HG02678 (cell line): ENCODE measurements around the gene NKX6-2.
"Not testable (repeated sequence)": the region's sequence is repeated elsewhere in the genome, so short reads cannot be mapped to it uniquely, and the experiment has no call there.

Experiments used
- ATAC-seq: cut with Tn5 transposase; IDR thresholded peaks from one replicate; pipeline ENCODE4 v1.9.1; 2021; ENCODE audit warnings: mild to moderate bottlenecking, moderate library complexity; ENCODE audit not compliant: unreplicated experiment

Gene NKX6-2

DNA sequence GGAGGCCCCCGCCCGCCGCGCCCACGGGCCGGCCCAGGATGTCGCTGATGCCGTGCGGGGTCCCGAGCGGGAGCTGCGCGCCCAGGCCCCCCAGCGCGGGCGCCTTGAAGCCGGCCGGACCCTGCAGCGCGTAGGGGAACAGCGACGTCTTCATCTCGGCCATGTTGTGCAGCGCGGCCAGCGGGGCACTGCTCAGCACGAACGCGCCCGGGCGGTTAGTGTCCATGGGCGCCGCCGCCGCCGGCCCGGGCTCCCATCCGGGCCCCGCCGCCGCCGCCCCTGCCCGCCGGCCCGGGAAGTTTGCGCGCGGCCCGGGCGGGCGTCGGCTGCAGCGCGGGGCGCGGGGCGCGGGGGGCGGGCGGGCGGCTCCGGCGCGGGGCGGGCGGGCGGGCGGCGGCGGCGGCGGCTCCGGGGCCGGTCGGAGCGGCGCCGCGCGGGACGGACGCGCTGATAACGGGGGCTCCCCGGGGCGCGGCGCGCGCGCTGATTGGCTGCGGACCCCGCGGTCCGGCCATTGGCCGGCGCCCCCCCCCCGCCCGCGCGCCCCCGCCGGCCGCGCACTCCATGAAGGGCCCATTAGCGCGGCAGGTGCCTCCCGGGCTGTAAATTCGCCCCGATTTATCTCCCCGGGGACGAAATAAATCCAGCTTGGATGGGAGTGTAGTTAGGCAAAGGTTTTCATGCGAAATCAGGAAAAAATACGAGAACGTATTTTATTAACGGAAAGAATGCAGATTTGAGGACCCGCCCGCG, at the start of gene NKX6-2:
Gene NKX6-2, minus strand, starts transcription at position 425 of the 753 bp plus-strand sequence. Its CDS starts 199 bp downstream, at position 226.
- no peak for ATAC-seq

DNA sequence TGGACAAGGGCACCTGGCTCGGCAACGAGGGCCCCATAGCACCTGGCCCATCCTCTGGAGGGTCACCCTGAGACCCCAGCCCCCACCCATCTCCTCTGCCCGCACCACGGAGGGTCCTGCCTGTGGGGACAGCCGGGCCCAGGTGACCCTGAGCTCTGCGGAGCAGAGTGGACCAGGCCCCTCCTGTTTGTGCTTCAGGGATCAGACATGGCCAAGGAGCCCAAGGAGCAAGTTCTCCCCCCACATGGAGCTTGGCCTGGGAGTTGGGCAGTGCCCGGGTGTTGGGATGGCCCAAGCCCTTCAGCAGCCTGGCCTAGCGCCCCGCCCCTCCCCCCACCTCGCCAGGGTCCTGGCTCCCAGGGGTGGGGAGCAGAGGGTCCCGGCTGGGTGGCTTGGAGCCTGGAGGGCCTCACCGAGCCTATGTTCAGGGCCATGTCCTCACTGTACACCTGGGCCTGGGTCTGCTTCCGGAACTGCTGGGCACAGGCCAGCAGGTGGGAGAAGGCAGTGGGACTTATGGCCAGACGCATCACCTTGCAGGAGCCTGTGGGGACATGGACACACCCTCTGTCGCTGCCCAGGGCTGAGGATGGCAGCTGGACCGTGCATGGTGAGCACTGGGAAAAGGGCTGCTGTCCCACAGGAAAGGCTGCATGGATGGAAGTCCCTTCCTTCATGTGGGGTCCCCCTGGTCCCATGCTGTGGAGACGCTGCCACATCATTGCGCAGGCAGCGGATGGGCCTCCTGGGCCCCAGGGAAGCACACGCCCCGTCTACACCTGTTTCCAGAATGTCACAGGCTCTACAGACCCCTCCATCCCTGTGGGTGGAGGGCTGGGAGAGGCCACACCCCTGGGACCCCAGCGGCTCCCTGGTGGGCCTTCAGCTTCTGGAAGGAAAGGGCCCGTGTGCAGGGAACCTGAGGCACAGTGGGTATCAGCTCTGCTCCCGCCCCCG, 49.2 kb upstream of the NKX6-2 start:
- ATAC-seq = no peak

GRCh38 chr10:132834311-132834761, 48.4 kb upstream of the NKX6-2 start:
- no peak for ATAC-seq

DNA sequence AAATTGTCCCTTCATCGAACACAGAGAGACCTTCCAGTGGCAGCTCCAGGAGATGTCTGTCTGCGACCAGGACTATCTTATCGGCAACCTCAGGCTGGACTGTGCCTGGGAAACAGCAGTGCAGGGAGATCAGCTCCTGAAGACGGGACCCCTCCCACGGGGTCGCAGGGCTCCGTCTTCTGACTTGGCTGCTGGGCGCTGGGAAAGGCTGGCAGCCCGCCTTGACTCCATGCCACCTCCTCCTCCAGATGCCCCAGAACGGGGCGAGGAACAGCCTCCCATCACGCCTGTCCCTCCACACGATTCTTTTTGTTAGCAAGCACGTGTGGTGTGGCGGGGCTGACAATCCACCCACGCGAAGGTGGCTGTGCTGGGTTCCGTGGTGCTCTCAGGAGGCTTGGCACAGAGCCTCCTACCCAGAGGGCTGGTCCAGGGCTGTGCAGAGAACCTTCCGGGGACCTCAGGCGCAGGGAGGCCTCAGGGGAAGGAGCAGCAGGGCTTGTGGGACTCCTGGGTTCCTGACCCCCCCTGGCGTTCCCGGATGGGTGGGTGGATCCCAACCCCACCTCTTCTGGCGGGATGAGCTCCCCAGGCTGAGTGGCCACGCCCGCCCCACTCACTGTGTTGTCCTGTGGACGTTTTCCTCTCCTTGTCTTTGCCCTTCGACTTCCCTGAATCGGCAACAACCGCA, 47.6 kb upstream of the NKX6-2 start:
- no peak for ATAC-seq

DNA sequence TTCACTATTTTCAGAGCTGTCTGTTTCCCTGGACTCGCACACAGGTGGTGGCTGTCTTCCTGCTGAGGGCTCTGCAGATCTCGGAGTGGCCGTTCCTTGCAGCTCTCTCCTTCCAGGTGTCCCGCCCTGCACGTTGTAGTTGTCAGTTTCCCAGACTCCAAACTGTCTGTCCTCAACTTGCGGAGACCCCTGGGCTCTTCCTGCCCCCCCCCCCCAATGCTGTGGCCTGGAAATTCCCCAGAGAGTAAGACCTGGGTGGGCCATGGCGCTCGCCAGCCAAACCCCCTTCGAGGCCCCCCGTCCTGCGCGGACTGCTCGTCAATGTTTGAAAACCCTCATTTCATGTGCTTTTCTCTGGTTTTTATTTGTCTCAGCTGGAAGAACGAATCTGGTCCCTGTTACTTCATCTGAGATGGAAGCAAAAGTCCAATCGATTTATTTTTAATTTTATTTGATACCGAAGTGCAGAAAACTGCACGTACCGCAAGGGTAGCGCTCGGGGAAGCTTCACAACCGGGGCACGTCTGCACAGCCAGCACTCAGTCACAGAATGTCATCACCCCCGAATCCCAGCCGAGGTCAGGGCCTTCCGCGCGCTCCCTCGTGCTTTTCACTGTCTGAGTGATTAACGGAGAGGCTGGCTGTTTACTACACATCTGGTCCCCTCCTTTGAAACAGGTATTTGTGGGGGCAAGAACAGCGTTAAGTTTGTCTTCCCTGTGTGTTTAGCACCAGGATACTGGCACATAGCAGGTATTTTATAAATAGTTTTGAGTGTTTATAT, 46.4 kb upstream of the NKX6-2 start:
- no peak for ATAC-seq

DNA sequence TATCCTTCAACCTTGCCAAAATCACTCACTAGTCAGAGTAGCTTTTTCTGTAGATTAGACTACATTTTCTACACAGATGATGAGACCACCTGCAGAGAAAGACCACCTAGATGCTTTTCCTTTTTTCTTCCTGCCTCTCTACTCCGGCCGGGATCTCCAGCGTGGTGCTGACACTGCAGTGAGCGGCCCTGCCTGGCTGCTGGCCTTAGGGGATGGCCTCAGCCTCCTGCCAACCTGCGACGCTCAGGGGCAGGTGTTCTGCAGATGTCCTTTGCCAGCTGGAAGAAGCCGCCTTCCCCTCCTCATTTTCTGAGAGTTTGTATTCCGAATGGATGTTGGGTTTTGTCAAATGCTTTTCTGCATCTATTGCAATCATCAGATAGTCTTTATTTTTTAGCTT, 43.5 kb upstream of the NKX6-2 start:
- no peak for ATAC-seq

- ATAC-seq = no peak
Measured at GRCh38 chr10:132828681-132829080, 42.7 kb upstream of the NKX6-2 start.

DNA sequence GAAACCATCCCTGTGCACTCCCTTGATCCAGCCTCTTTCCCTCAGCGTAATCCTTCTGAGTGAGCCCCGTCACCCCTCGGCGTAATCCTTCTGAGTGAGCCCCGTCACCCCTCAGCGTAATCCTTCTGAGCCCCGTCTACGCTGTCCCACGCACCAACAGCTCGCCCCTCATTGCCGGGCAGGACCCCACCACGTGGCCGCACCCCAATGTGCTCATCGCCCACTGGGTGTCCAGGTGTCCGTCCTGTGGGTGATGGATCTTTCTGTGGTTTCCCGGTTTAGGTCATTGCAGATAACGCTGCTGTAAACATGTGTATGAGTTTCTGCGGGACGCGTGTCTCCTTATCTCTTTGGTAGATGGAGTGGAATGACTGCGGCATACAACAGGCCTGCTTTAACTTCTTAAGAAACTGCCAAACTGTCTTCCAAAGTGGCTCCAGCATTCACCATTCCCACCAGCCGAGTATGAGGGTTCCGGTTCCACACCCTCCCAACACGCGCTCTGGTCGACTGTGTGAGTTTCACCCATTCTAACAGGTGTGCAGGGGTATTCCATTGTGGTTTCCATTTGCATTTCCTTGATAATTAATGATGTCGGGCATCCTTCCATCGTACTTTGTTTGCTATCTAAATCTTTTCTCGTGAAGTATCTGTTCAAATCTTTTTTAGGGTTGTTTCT, 42.1 kb upstream of the NKX6-2 start:
- ATAC-seq = no peak

GRCh38 chr10:132827423-132827789, 41.5 kb upstream of the NKX6-2 start:
- ATAC-seq = no peak

DNA sequence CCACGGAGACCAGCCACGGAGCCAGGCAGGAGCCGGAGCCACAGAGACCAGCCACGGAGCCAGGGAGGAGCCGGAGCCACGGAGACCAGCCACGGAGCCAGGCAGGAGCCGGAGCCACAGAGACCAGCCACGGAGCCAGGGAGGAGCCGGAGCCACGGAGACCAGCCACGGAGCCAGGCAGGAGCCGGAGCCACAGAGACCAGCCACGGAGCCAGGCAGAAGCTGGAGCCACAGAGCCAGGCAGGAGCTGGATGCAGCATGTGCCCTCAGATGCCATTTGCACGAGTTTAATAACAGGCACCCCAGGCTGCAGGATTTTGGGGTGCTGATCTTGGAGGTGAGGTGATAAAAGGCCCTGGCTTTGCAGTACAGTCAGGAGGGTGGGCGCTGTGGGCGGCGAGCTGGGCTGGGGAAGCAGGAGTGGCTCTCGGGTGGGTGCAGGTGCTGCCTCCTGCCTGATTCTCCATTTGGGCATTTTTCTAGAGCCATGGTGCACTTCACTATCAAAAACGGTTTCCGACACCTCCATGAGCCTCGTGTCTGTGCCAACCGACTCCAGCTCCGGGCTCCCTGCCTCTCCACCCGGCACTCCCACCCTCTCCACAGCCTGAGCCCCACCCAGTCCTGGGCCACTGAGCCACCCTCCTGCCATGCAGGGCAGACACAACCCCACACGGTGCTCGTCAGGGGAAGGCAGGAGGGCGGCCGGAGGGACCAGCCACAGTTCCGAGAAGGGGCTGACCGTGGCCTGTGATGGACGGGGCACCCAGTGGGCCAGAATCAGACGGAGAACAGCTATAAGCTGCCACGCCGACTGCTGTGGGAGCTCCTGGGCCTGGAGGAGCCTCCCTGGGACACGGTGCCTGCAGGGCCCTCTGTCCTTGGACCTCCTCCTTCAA, 40.8 kb upstream of the NKX6-2 start:
- ATAC-seq = no peak

- ATAC-seq = not testable (repeated sequence)
Measured at GRCh38 chr10:132825783-132826523, 40.0 kb upstream of the NKX6-2 start.

- no peak for ATAC-seq
Measured at GRCh38 chr10:132820056-132820455, 34.1 kb upstream of the NKX6-2 start.

DNA sequence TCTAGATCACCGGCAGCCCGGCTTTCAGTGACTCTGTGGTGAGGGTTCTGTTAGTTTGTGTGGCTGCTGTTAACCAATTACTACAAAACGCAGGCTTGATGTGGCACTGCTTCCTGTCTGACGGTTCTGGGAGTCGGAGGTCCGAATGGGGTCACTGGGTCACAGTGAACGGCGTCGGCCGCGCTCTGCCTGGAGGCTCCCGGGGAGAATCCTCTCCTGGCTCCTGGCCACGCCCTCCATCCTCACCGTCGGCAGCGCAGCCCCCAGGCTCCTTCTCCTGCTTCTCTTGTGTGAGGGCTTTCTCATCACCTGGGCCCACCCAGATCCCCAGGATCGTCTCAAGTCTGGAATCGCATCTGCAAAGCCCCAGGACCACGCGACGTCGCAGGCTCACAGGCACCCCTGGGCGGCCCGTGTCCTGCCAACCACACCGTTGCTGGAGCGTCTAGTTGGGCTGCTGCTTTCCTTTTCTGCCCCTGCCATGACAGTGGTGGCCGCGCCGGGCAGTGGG, 31.8 kb upstream of the NKX6-2 start:
- no peak for ATAC-seq

GRCh38 chr10:132816718-132817117, 30.8 kb upstream of the NKX6-2 start:
- no peak for ATAC-seq

GRCh38 chr10:132815168-132815857, 29.4 kb upstream of the NKX6-2 start:
- ATAC-seq = no peak

DNA sequence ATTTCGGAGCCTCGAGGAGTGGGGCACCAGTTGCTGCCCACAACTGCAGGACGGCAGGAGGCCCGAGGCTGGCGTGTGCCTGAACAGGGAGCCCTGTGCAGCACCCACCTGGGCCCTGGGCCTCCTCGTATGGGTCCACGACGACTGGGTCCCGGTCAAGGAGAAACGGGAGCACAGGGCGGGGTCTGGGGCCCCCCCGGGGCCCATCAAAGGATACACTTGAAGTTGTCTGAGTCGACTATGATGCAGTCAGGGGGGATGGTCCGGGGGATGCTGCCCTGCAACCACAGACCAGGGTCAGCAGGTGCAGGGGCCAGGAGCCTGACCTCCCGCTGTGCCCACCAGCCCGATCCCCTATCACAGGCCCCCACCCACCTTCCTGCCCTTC, 28.5 kb upstream of the NKX6-2 start:
- ATAC-seq = no peak
